Cardiac fibroblast (primary cell): Measurements from ENCODE around the gene HOXB4.
A peak's percentile ranks its signal among the peaks of the same experiment; 100 is the strongest.

Experiments used
- DNase-seq, 2 donors: peaks; one replicate each; pipeline versions ENCODE4 v3.0.0 to v3.0.0-alpha.2; 2010; ENCODE audit warnings: low read depth in 2 of 2
- H3K4me3 ChIP-seq, 2 donors: replicated peaks in 1 of 2; 1 replicate in 1 of 2; 2 replicates in 1 of 2; pipeline ENCODE4 v1.5.1; 2011; ENCODE audit warnings: low read depth in 2 of 2, low read length in 2 of 2, mild to moderate bottlenecking in 2 of 2, moderate library complexity in 1 of 2
- CTCF ChIP-seq: IDR thresholded peaks from one replicate; pipeline ENCODE4 v1.5.1; 2011; ENCODE audit warnings: low read depth, mild to moderate bottlenecking, low read length, inconsistent platforms

Gene HOXB4

GRCh38 chr17:48612854-48613691 lies 34.9 kb upstream of the HOXB4 start:
- H3K4me3 ChIP-seq: no peak overlapping the region
- no peak for DNase-seq
- peak; percentile 38 for TF ChIP-seq CTCF

GRCh38 chr17:48612456-48612853 lies 34.3 kb upstream of the HOXB4 start:
- H3K4me3 ChIP-seq: no peak overlapping the region
- no peak for TF ChIP-seq CTCF
- DNase-seq: no peak

- no peak overlapping the region for H3K4me3 ChIP-seq
- DNase-seq: no peak
- TF ChIP-seq CTCF: no peak
Observed at GRCh38 chr17:48611681-48612455, 33.7 kb upstream of the HOXB4 start.

GRCh38 chr17:48611213-48611612 lies 33.1 kb upstream of the HOXB4 start:
- peak overlapping the region in 1 of 2 donors; percentile 4 for H3K4me3 ChIP-seq
- no peak for TF ChIP-seq CTCF
- no peak for DNase-seq

GRCh38 chr17:48610282-48611211 lies 32.4 kb upstream of the HOXB4 start, which contains the start of gene HOXB7:
HOXB7 (minus strand) TSS chr17:48611017; CDS start chr17:48610918, 99 bp downstream.
- peak within 1 kb of the TSS in 1 of 2 donors; percentile 21 for H3K4me3 ChIP-seq
- no peak for TF ChIP-seq CTCF
- no peak for DNase-seq

- H3K4me3 ChIP-seq: no peak overlapping the region
- DNase-seq: no peak
- TF ChIP-seq CTCF: no peak
Observed at GRCh38 chr17:48609759-48610281, 31.7 kb upstream of the HOXB4 start.
